Caco-2 (cell line): ENCODE measurements around the gene FAM8A1. TPM values are rescaled to one million over a fixed set of nuclear protein-coding genes. Genes with fewer than 3 reads are reported as not detected.
"Not testable (repeated sequence)": the region's sequence is repeated elsewhere in the genome, so short reads cannot be mapped to it uniquely, and the experiment has no call there.

ENCODE experiments used
- BruUV-seq: library from RNA; stranded (reverse); fragments of 400-500 nt; replicated peaks from 2 replicates; lab custom pipeline; 2021; lab: Mats Ljungman, UMichigan
- CTCF ChIA-PET: fragments of 300-600 bp; sonication (Branson Sonifier 250); formaldehyde crosslinking; loops from one replicate; lab custom pipeline; 2022; ENCODE audit warnings: antibody characterized with exemption; lab: Charles Lee
- POLR2A ChIA-PET: fragments of 300-600 bp; sonication (Branson Sonifier 250); formaldehyde crosslinking; loops from one replicate; lab custom pipeline; 2022; ENCODE audit warnings: antibody characterized with exemption; lab: Charles Lee
- DNase-seq, 2 experiments: peaks; one replicate each; pipeline versions ENCODE4 v3.0.0 to v3.0.0-alpha.2; 2020 to 2022
- H3K27me3 ChIP-seq: replicated peaks from 2 replicates; pipeline ENCODE4 v1.6.0; 2011; ENCODE audit warnings: low read length; ENCODE audit not compliant: control insufficient read depth, insufficient read depth
- H3K36me3 ChIP-seq: 2 replicates; pipeline ENCODE4 v1.5.1; 2011; ENCODE audit warnings: low read length; ENCODE audit not compliant: control insufficient read depth, insufficient read depth
- H3K4me1 ChIP-seq: fragments of 250-450 bp; sonication (Bioruptor Pico); 2 replicates; pipeline ENCODE4 v1.5.1; 2020; ENCODE audit warnings: mild to moderate bottlenecking
- H3K4me3 ChIP-seq: 2 replicates; pipeline ENCODE4 v1.5.1; 2011; ENCODE audit warnings: low read depth, mild to moderate bottlenecking, control low read depth, low read length
- H3K9me3 ChIP-seq: fragments of 250-450 bp; sonication (Bioruptor Pico); 2 replicates; pipeline ENCODE4 v1.5.1; 2020; ENCODE audit warnings: mild to moderate bottlenecking, moderate library complexity
- H3K27ac Mint-ChIP-seq: one replicate; pipeline ENCODE4 v1.8.0; 2022; ENCODE audit warnings: mixed read lengths; ENCODE audit not compliant: unreplicated experiment
- H3K27me3 Mint-ChIP-seq: one replicate; pipeline ENCODE4 v1.8.0; 2022; ENCODE audit warnings: mixed read lengths; ENCODE audit not compliant: insufficient read depth, unreplicated experiment
- H3K36me3 Mint-ChIP-seq: one replicate; pipeline ENCODE4 v1.8.0; 2022; ENCODE audit warnings: mild to moderate bottlenecking, mixed read lengths; ENCODE audit not compliant: insufficient read depth, unreplicated experiment
- H3K4me1 Mint-ChIP-seq: one replicate; pipeline ENCODE4 v1.8.0; 2022; ENCODE audit warnings: low read depth, mixed read lengths; ENCODE audit not compliant: unreplicated experiment
- H3K4me3 Mint-ChIP-seq: one replicate; pipeline ENCODE4 v1.8.0; 2022; ENCODE audit warnings: mild to moderate bottlenecking, moderate library complexity, mixed read lengths; ENCODE audit not compliant: unreplicated experiment
- H3K9me3 Mint-ChIP-seq: one replicate; pipeline ENCODE4 v1.8.0; 2022; ENCODE audit warnings: mixed read lengths; ENCODE audit not compliant: unreplicated experiment
- intact Hi-C: fragments of 100-400 bp; cut with micrococcal nuclease; formaldehyde crosslinking; loops from one replicate; pipeline ENCODE4 v1.10.0; 2022; ENCODE audit not compliant: unreplicated experiment
- total RNA-seq: library from RNA; stranded (reverse); gene quantifications from 2 replicates; pipeline ENCODE4 v1.2.3, GENCODE V29; 2022
- TF ChIP-seq, protein P1 (sequence below), 2 experiments: fragments of 200-600 bp in 1 of 2; IDR thresholded peaks; 1 replicate in 1 of 2; 2 replicates in 1 of 2; pipeline versions ENCODE4 v1.5.1 to v1.8.0; 2011 to 2022; ENCODE audit warnings: antibody characterized with exemption in 1 of 2, control low read depth in 1 of 2, inconsistent platforms in 1 of 2, low read depth in 1 of 2, low read length in 1 of 2, mild to moderate bottlenecking in 1 of 2, moderate library complexity in 1 of 2; ENCODE audit not compliant: insufficient read depth in 1 of 2, severe bottlenecking in 1 of 2, unreplicated experiment in 1 of 2

The FAM8A1 gene
- total RNA-seq, 1 experiment from 2014 or later: 18.9 TPM

DNA sequence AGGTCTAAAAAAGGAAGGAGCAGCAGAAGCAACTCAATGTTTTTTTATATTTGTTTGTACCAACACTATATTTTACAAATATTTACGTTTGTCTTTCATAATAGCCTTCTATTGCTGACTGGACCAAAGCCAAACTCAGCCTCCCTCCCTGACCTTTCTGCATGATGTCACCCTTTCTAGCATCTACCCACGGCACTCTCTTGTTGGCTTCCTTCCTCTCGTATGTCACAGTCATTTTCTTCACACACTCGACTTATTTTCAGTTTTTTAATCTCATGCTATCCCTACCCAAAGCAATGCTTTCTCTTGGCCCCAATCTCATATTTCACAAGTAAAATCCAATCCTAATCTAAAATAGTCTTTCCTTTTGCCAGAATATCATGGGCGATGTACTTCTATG, 16.3 kb upstream of the FAM8A1 start:
- BruUV-seq: no TSS peak
- H3K27ac Mint-ChIP-seq: no peak overlapping the region

DNA sequence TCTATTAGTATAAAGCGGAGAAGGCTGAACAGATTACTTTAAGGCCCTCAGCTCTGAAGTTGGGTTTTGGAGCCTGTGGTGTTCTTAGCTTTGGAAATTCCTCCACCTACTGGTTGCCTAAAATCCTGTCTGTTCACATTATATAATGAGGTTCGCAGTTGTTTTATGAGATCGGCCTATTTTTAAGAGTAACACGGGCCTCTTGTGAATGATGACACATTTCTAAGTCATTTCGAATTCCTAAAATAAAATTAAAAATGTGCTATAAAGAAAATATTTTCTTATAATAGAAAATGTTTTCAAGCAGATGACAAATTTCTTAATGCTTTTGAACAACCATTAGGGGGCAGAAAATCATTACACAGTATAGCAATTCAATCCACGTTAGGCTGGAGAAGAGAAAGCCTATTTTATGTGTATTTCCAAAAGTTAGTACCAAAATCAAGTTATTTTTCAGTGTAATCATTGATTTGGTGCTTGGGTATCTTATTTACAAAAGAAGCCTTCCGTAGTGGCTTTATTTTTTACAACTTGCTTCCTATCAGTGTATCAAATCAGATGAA, 15.8 kb upstream of the FAM8A1 start:
- no peaks in the 10 kb centered on the region for H3K9me3 ChIP-seq
- H3K36me3 Mint-ChIP-seq: peaks cover 14% of the 10 kb centered on the region
- no peak overlapping the region for H3K4me3 Mint-ChIP-seq
- H3K27ac Mint-ChIP-seq: no peak overlapping the region
- intact Hi-C loops: loop anchor here (1.0 to 10.0 kb wide), 6 partner anchors 110 to 540 kb away; partner anchors contain the start of genes NHLRC1 and RBM24
- no peaks in the 10 kb centered on the region for H3K27me3 Mint-ChIP-seq
- no peaks in the 10 kb centered on the region for H3K9me3 Mint-ChIP-seq
- DNase-seq: peak in 1 of 2 experiments; percentile 54
- POLR2A ChIA-PET: no interaction called here
- peaks cover 12% of the 10 kb centered on the region for H3K4me1 Mint-ChIP-seq
- H3K27me3 ChIP-seq: no peaks in the 10 kb centered on the region
- BruUV-seq: no TSS peak
- H3K4me3 ChIP-seq: no peak overlapping the region
- H3K36me3 ChIP-seq: no peaks in the 10 kb centered on the region
- TF ChIP-seq, protein P1, sequence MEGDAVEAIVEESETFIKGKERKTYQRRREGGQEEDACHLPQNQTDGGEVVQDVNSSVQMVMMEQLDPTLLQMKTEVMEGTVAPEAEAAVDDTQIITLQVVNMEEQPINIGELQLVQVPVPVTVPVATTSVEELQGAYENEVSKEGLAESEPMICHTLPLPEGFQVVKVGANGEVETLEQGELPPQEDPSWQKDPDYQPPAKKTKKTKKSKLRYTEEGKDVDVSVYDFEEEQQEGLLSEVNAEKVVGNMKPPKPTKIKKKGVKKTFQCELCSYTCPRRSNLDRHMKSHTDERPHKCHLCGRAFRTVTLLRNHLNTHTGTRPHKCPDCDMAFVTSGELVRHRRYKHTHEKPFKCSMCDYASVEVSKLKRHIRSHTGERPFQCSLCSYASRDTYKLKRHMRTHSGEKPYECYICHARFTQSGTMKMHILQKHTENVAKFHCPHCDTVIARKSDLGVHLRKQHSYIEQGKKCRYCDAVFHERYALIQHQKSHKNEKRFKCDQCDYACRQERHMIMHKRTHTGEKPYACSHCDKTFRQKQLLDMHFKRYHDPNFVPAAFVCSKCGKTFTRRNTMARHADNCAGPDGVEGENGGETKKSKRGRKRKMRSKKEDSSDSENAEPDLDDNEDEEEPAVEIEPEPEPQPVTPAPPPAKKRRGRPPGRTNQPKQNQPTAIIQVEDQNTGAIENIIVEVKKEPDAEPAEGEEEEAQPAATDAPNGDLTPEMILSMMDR (IDR thresholded peaks at IDR 0.05; ENCODE audit: insufficient read depth in 1 of 2, low read depth in 1 of 2, low read length in 1 of 2, severe bottlenecking in 1 of 2, unreplicated experiment in 1 of 2): peak; percentile 62 to 87
- CTCF ChIA-PET: interaction anchor here (0.5 to 1.6 kb wide), 14 partner anchors 11 to 850 kb away, joined by 3 to 12 read pairs (median 4); partner anchors contain the start of genes FAM8A1 and NHLRC1
- no peaks in the 10 kb centered on the region for H3K4me1 ChIP-seq

More for the DNA sequence above, 16.3 kb upstream of the FAM8A1 start:
- Mint-ChIP-seq H3K27me3 (no peaks in the 10 kb centered on the region), H3K4me1 (peaks cover 12% of the 10 kb centered on the region), H3K36me3 (peaks cover 10% of the 10 kb centered on the region), H3K4me3 (no peak overlapping the region), H3K9me3 (no peaks in the 10 kb centered on the region)
- Histone ChIP-seq H3K9me3 (no peaks in the 10 kb centered on the region), H3K27me3 (no peaks in the 10 kb centered on the region), H3K4me3 (no peak overlapping the region), H3K36me3 (no peaks in the 10 kb centered on the region), H3K4me1 (no peaks in the 10 kb centered on the region)
- intact Hi-C loops: loop anchor here (1.0 to 10.0 kb wide), 6 partner anchors 109 to 541 kb away; partner anchors contain the start of genes NHLRC1 and RBM24
- TF ChIP-seq, protein P1 (IDR thresholded peaks at IDR 0.05; ENCODE audit: insufficient read depth in 1 of 2, low read depth in 1 of 2, low read length in 1 of 2, severe bottlenecking in 1 of 2, unreplicated experiment in 1 of 2): no peak
- POLR2A ChIA-PET: no interaction called here
- no peak for DNase-seq
- CTCF ChIA-PET: interaction anchor here (0.5 to 1.6 kb wide), 14 partner anchors 10 to 851 kb away, joined by 3 to 12 read pairs (median 4); partner anchors contain the start of genes FAM8A1 and NHLRC1

DNA sequence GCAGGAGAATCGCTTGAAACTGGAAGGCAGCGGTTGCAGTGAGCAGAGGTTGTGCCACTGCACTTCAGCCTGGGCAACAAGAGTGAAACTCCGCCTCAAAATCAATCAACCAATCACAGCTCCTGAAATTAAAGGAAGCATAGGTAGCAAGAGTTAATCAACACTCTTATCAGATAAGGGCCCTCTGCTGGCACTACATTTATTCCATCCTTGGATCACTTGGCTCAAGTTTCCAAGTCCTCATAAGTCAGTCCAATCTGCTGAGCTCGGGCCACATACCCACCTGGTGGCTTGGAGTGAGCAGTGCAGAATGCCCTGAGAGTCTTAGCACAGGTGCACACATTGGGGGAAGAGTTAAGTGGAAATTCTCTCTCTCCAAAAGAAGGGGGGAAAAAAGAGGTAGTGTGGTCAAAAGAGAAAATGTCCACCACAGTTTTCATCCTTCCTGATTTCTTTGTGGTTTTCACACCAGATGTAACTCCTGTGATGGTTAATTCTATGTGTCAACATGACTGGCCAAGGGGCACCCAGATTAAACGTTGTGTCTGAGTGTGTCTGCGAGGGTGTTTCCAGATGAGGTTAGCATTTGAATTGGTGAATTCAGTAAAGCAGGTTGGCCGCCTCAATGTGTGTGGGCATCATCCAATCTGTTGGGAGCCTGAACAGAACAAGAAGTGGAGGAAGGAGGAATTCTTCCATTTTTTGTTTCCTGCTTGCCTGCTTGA, 14.2 kb upstream of the FAM8A1 start:
- DNase-seq: peak; percentile 40 to 56
- Histone ChIP-seq H3K4me3 (no peak overlapping the region), H3K9me3 (no peaks in the 10 kb centered on the region), H3K36me3 (no peaks in the 10 kb centered on the region), H3K27me3 (no peaks in the 10 kb centered on the region), H3K4me1 (no peaks in the 10 kb centered on the region)
- TF ChIP-seq, protein P1 (IDR thresholded peaks at IDR 0.05; ENCODE audit: insufficient read depth in 1 of 2, low read depth in 1 of 2, low read length in 1 of 2, severe bottlenecking in 1 of 2, unreplicated experiment in 1 of 2): peak in 1 of 2 experiments; percentile 19
- H3K4me1 Mint-ChIP-seq: peaks cover 12% of the 10 kb centered on the region
- POLR2A ChIA-PET: no interaction called here
- intact Hi-C loops: loop anchor here (10.0 kb wide), 2 partner anchors 111 to 539 kb away; partner anchors contain the start of gene NHLRC1
- no peak overlapping the region for H3K4me3 Mint-ChIP-seq
- H3K27me3 Mint-ChIP-seq: no peaks in the 10 kb centered on the region
- no TSS peak for BruUV-seq
- H3K36me3 Mint-ChIP-seq: peaks cover 7% of the 10 kb centered on the region
- no peaks in the 10 kb centered on the region for H3K9me3 Mint-ChIP-seq
- H3K27ac Mint-ChIP-seq: no peak overlapping the region
- CTCF ChIA-PET: no interaction called here

DNA sequence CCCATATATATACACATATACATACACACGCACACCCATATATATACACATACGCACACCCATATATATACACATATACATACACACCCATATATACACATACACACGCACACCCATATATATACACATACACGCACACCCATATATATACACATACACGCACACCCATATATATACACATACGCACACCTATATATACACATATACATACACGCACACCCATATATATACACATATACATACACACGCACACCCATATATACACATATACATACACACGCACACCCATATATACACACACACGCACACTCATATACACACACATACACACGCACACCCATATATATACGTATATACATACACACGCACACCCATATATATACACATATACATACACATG, 13.5 kb upstream of the FAM8A1 start:
- H3K4me1 Mint-ChIP-seq: peaks cover 12% of the 10 kb centered on the region
- H3K4me3 Mint-ChIP-seq, H3K27me3 Mint-ChIP-seq, H3K9me3 Mint-ChIP-seq, BruUV-seq, H3K4me3 ChIP-seq, H3K4me1 ChIP-seq, POLR2A ChIA-PET, CTCF ChIA-PET, H3K9me3 ChIP-seq, H3K27me3 ChIP-seq, H3K27ac Mint-ChIP-seq, DNase-seq, H3K36me3 Mint-ChIP-seq, H3K36me3 ChIP-seq: not testable (repeated sequence)
- intact Hi-C loops: loop anchor here (10.0 kb wide), 2 partner anchors 112 to 538 kb away; partner anchors contain the start of gene NHLRC1
